HepG2 (cell line): ENCODE data around the gene PCNX4. TPM values are rescaled to one million over a fixed set of nuclear protein-coding genes. Genes with fewer than 3 reads are reported as not detected.

Experiments used
- ATAC-seq: fragments of 200-7000 bp; cut with Tn5 transposase; 3 replicates; pipeline ENCODE4 v1.9.1; 2020; ENCODE audit warnings: mild to moderate bottlenecking, moderate library complexity
- BruUV-seq: library from RNA; stranded (reverse); fragments of 400-500 nt; replicated peaks from 2 replicates; lab custom pipeline; 2021; lab: Mats Ljungman, UMichigan
- CTCF ChIA-PET: fragments of 300-600 bp; formaldehyde crosslinking; extraction: SDS; loops from one replicate; lab custom pipeline; 2021; ENCODE audit warnings: low total read pairs, inconsistent platforms, low intra/inter-chr PET ratio; lab: Yijun Ruan, JAX
- POLR2A ChIA-PET: fragments of 350-600 bp; sonication (Branson Sonifier 250); formaldehyde crosslinking; loops from one replicate; lab custom pipeline; 2020; ENCODE audit warnings: antibody characterized with exemption, inconsistent platforms; lab: Yijun Ruan, JAX
- DNase-seq: peaks from one replicate; pipeline ENCODE4 v3.0.0-alpha.2; 2015; ENCODE audit warnings: low spot score
- FAIRE-seq: peaks from 3 replicates; lab custom pipeline; 2011; peaks lifted over from hg19 to GRCh38; lab: Jason Lieb, UNC
- H2AFZ ChIP-seq: one replicate; pipeline ENCODE4 v1.6.1; 2011; ENCODE audit warnings: low read length, inconsistent platforms
- H3K27ac ChIP-seq: fragments of 300-600 bp; 3 replicates; pipeline ENCODE4 v1.8.0; 2011; ENCODE audit warnings: mixed run types, mild to moderate bottlenecking, mixed read lengths, low read length, inconsistent platforms; ENCODE audit not compliant: insufficient read depth; ENCODE audit errors: extremely low read length
- H3K27me3 ChIP-seq, 2 experiments: fragments of 200-600 bp in 1 of 2; 2 replicates in 1 of 2; 3 replicates in 1 of 2; pipeline versions ENCODE4 v1.6.0 to v1.8.0; 2011; ENCODE audit warnings: low read length in 2 of 2, mild to moderate bottlenecking in 2 of 2, moderate library complexity in 2 of 2, inconsistent platforms in 1 of 2; ENCODE audit not compliant: insufficient read depth in 2 of 2, control insufficient read depth in 1 of 2
- H3K36me3 ChIP-seq, 2 experiments: fragments of 200-600 bp in 1 of 2; replicated peaks in 1 of 2; 2 replicates in 1 of 2; 3 replicates in 1 of 2; pipeline versions ENCODE4 v1.5.1 to v1.8.0; 2011; ENCODE audit warnings: low read length in 2 of 2, inconsistent platforms in 1 of 2; ENCODE audit not compliant: insufficient read depth in 2 of 2, control insufficient read depth in 1 of 2
- H3K4me1 ChIP-seq: 2 replicates; pipeline ENCODE4 v1.5.1; 2012; ENCODE audit warnings: low read length, inconsistent platforms; ENCODE audit not compliant: insufficient read depth
- H3K4me2 ChIP-seq: 2 replicates; pipeline ENCODE4 v1.6.0; 2011; ENCODE audit warnings: low read depth, low read length, inconsistent platforms
- H3K4me3 ChIP-seq, 3 experiments: fragments of 200-600 bp in 1 of 3; sonication (generic), shearing (Covaris generic) in 1 of 3; replicated peaks in 1 of 3; 2 replicates each; pipeline ENCODE4 v1.5.1; 2011 to 2016; ENCODE audit warnings: low read length in 3 of 3, inconsistent platforms in 2 of 3, low read depth in 2 of 3, mild to moderate bottlenecking in 2 of 3, control low read depth in 1 of 3, mixed read lengths in 1 of 3; ENCODE audit not compliant: insufficient read depth in 1 of 3
- H3K79me2 ChIP-seq: one replicate; pipeline ENCODE4 v1.6.1; 2011; ENCODE audit warnings: low read length, inconsistent platforms; ENCODE audit not compliant: insufficient read depth
- H3K9ac ChIP-seq: 2 replicates; pipeline ENCODE4 v1.6.0; 2011; ENCODE audit warnings: mild to moderate bottlenecking, low read depth, low read length, inconsistent platforms; ENCODE audit not compliant: insufficient read depth
- H3K9me3 ChIP-seq: 2 replicates; pipeline ENCODE4 v1.5.1; 2012; ENCODE audit warnings: mild to moderate bottlenecking, low read length
- H4K20me1 ChIP-seq: 2 replicates; pipeline ENCODE4 v1.6.0; 2011; ENCODE audit warnings: inconsistent platforms, mild to moderate bottlenecking, low read length, moderate library complexity; ENCODE audit not compliant: insufficient read depth
- GTF3A ChIP-seq: sonication (generic); formaldehyde crosslinking; conservative IDR thresholded peaks from 2 replicates; pipeline ENCODE4 v1.4.0; 2020; ENCODE audit warnings: mild to moderate bottlenecking, missing genetic modification reagents
- HNRNPH1 ChIP-seq: fragments of 200-400 bp; formaldehyde crosslinking; optimal IDR thresholded peaks from 2 replicates; pipeline ENCODE3; 2017; ENCODE audit warnings: mild to moderate bottlenecking, low read depth, low read length
- ISL2 ChIP-seq: sonication (generic); formaldehyde crosslinking; IDR thresholded peaks from 2 replicates; pipeline ENCODE4 v1.5.0; 2020; ENCODE audit warnings: missing genetic modification reagents
- KMT2A ChIP-seq: sonication (generic); formaldehyde crosslinking; IDR thresholded peaks from 2 replicates; pipeline ENCODE4 v1.4.0; 2020; ENCODE audit warnings: missing genetic modification reagents
- NCOA2 ChIP-seq: sonication (generic); formaldehyde crosslinking; IDR thresholded peaks from 2 replicates; pipeline ENCODE4 v1.8.0; 2022; ENCODE audit warnings: inconsistent platforms
- NFKBIZ ChIP-seq: IDR thresholded peaks from 2 replicates; pipeline ENCODE4 v1.6.1; 2018; ENCODE audit warnings: missing genetic modification reagents, missing compliant biosample characterization
- NKX3-1 ChIP-seq: sonication (generic); formaldehyde crosslinking; IDR thresholded peaks from 2 replicates; pipeline ENCODE4 v1.5.0; 2020; ENCODE audit warnings: missing genetic modification reagents
- ZFP82 ChIP-seq: sonication (generic); formaldehyde crosslinking; IDR thresholded peaks from 2 replicates; pipeline ENCODE4 v1.5.1; 2020; ENCODE audit warnings: mild to moderate bottlenecking, missing genetic modification reagents, borderline replicate concordance
- ZNF329 ChIP-seq: sonication (generic); formaldehyde crosslinking; IDR thresholded peaks from 2 replicates; pipeline ENCODE4 v1.9.0; 2021; ENCODE audit warnings: low read depth, mild to moderate bottlenecking, missing genetic modification reagents
- ZNF451 ChIP-seq: sonication (generic); formaldehyde crosslinking; IDR thresholded peaks from 2 replicates; pipeline ENCODE4 v1.5.0; 2020; ENCODE audit warnings: mild to moderate bottlenecking, missing genetic modification reagents
- ZNF550 ChIP-seq: sonication (generic); formaldehyde crosslinking; IDR thresholded peaks from 2 replicates; pipeline ENCODE4 v1.4.0; 2020; ENCODE audit warnings: mild to moderate bottlenecking, missing genetic modification reagents, borderline replicate concordance
- ZNF678 ChIP-seq: sonication (generic); formaldehyde crosslinking; IDR thresholded peaks from 2 replicates; pipeline ENCODE4 v1.4.0; 2020; ENCODE audit warnings: mild to moderate bottlenecking, missing genetic modification reagents
- WGBS: methylation state at CpG from one replicate; pipeline ENCODE4 v1.1.6; 2017; ENCODE audit warnings: low lambda C conversion rate; 5-methylcytosine and 5-hydroxymethylcytosine counted together
- in situ Hi-C: cut with HindIII; loops from 2 replicates; pipeline ENCODE4 v1.10.0; 2017; ENCODE audit warnings: low pct_unique_long_range_greater_than_20kb; ENCODE audit not compliant: extremely low pct_ligation_motif_present
- intact Hi-C: fragments of 100-400 bp; cut with micrococcal nuclease; formaldehyde crosslinking; loops from one replicate; pipeline ENCODE4 v1.10.0; 2022; ENCODE audit not compliant: unreplicated experiment
- polyA plus RNA-seq, 8 experiments: library from polyadenylated mRNA; depleted of rRNA in 3 of 8; stranded (reverse) in 7 of 8; unstranded in 1 of 8; fragments of >200 nt; fragmentation: Illumina TruSeq in 4 of 8; extraction: Trizol in 4 of 8; gene quantifications; 2 replicates each; pipeline versions ENCODE4 v1.2.1 to v1.2.3, GENCODE V29; 2011 to 2016; ENCODE audit warnings: low read depth in 4 of 8, missing spikeins in 1 of 8, mixed read lengths in 1 of 8; ENCODE audit not compliant: insufficient read depth in 1 of 8
- total RNA-seq, 5 experiments: library from RNA; depleted of rRNA; stranded (reverse); fragments of >200 nt; fragmentation: Illumina TruSeq; extraction: Trizol; gene quantifications; 2 replicates each; pipeline ENCODE4 v1.2.3, GENCODE V29; 2016; ENCODE audit warnings: low read depth in 1 of 5
- TF ChIP-seq, protein P1 (sequence below): sonication (generic); formaldehyde crosslinking; IDR thresholded peaks from 2 replicates; pipeline ENCODE4 v1.4.0; 2020; ENCODE audit warnings: missing genetic modification reagents
- TF ChIP-seq, protein P2 (sequence below): sonication (generic); formaldehyde crosslinking; IDR thresholded peaks from 2 replicates; pipeline ENCODE4 v1.8.1; 2023; ENCODE audit warnings: mild to moderate bottlenecking, missing genetic modification reagents
- TF ChIP-seq, protein P3 (sequence below): IDR thresholded peaks from 2 replicates; pipeline ENCODE4 v1.6.1; 2016; ENCODE audit warnings: low read depth
- TF ChIP-seq, protein P4 (sequence below): sonication (generic); formaldehyde crosslinking; IDR thresholded peaks from 2 replicates; pipeline ENCODE4 v1.5.0; 2020; ENCODE audit warnings: missing genetic modification reagents, mild to moderate bottlenecking, borderline replicate concordance

The PCNX4 gene
- total and polyA plus RNA-seq, 2 of the 13 experiments (the other 11 are each of a cell fraction or from before 2014, with no cell fraction given), result 28.6 to 43.0 TPM

DNA sequence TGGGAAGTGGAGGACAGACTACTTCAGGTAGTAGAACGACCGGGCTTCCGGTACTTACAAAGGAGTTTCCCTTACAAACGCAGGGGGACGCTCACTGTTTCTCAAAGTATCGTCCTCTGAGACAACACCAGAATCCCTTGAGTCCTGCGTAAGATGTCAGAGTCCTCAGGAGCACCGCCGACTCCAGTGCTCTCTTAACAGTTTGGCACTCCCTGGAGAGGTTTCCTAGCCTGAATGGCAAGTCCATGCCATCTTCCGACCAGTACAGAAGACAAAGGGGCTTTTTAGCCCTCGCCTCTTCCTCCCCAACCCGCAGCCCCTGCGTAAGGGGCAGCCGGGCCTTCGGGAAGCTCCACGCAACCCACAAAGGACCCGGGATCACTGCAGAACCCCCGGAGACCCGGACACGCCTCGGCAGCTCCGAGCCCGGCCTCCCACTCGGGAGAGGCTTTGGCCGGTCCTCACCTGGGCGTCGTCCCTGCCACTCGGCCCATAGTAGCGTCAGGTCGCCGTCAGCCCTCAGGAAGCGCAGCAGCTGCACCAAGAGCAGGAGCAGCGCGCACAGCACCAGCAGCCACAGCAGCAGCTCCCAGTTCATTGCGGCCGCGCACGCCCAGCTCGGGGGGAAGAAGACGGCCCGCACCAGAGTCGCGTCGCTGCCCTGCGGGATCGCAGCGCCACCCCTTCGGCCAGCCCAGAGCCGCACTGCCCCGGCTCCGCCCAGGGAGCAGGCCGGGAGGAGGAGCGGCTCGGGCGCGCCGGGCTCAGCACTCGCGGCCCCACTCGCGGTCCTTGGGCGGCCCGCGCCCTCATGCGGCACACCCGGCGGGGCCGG lies 73.2 kb downstream of the PCNX4 start, which contains the start of gene DHRS7:
Gene DHRS7, minus strand, starts transcription at position 687 of the 835 bp plus-strand sequence. Its CDS starts 89 bp downstream, at position 598.
- 2% methylated on average over 11 of the region's 68 CpGs for WGBS
- Histone ChIP-seq H3K4me2 (peak within 1 kb of the TSS; percentile 92), H3K9ac (peak within 1 kb of the TSS; percentile 81), H3K27me3 (peaks cover 0 to 4% of the 10 kb centered on the region in 2 experiments; a peak in 1 of 5 replicates), H3K9me3 (no peaks in the 10 kb centered on the region), H2AFZ (peak within 1 kb of the TSS; percentile 87), H3K4me1 (peaks cover 24% of the 10 kb centered on the region), H3K36me3 (no peaks in the 10 kb centered on the region), H3K79me2 (no peaks in the 10 kb centered on the region), H4K20me1 (no peaks in the 10 kb centered on the region), H3K27ac (peak within 1 kb of the TSS; percentile 70), H3K4me3 (peak within 1 kb of the TSS; percentile 79 to 93 (median 88))
- peak; percentile 21 for FAIRE-seq
- BruUV-seq, result no TSS peak
- CTCF ChIA-PET, result interaction anchor here (1.6 kb wide), 1 partner anchor 100 kb away, joined by 7 read pairs; no protein-coding TSS in a partner anchor
- DNase-seq, result peak; percentile 62
- in situ Hi-C loops (no loop called here), intact Hi-C loops (loop anchor here (1.0 to 5.0 kb wide), 3 partner anchors 74 to 203 kb away; partner anchors contain the start of gene PCNX4)
- POLR2A ChIA-PET, result interaction anchor here (1.6 to 2.0 kb wide), 3 partner anchors 73 to 200 kb away, joined by 4 to 11 read pairs (median 9); partner anchors contain the start of genes PCNX4 and PPM1A
- peak; percentile 99 for ATAC-seq
- TF ChIP-seq HNRNPH1 (no peak), ZNF550 (no peak), NFKBIZ (CRISPR knock-in tag) (no peak), ZNF329 (CRISPR knock-in tag) (peak; percentile 51; the same call in 1 of the 2 replicates), KMT2A (peak; percentile 83), NKX3-1 (CRISPR knock-in tag) (no peak), ISL2 (CRISPR knock-in tag) (peak; percentile 39), ZNF678 (CRISPR knock-in tag) (no peak), ZFP82 (no peak), GTF3A (no peak), ZNF451 (CRISPR knock-in tag) (peak; percentile 83), NCOA2 (CRISPR knock-in tag) (peak; percentile 19; the same call in 1 of the 2 replicates)
- TF ChIP-seq, protein P1, sequence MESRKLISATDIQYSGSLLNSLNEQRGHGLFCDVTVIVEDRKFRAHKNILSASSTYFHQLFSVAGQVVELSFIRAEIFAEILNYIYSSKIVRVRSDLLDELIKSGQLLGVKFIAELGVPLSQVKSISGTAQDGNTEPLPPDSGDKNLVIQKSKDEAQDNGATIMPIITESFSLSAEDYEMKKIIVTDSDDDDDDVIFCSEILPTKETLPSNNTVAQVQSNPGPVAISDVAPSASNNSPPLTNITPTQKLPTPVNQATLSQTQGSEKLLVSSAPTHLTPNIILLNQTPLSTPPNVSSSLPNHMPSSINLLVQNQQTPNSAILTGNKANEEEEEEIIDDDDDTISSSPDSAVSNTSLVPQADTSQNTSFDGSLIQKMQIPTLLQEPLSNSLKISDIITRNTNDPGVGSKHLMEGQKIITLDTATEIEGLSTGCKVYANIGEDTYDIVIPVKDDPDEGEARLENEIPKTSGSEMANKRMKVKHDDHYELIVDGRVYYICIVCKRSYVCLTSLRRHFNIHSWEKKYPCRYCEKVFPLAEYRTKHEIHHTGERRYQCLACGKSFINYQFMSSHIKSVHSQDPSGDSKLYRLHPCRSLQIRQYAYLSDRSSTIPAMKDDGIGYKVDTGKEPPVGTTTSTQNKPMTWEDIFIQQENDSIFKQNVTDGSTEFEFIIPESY (CRISPR knock-in tag), result no peak
- TF ChIP-seq, protein P2, sequence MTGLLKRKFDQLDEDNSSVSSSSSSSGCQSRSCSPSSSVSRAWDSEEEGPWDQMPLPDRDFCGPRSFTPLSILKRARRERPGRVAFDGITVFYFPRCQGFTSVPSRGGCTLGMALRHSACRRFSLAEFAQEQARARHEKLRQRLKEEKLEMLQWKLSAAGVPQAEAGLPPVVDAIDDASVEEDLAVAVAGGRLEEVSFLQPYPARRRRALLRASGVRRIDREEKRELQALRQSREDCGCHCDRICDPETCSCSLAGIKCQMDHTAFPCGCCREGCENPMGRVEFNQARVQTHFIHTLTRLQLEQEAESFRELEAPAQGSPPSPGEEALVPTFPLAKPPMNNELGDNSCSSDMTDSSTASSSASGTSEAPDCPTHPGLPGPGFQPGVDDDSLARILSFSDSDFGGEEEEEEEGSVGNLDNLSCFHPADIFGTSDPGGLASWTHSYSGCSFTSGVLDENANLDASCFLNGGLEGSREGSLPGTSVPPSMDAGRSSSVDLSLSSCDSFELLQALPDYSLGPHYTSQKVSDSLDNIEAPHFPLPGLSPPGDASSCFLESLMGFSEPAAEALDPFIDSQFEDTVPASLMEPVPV (CRISPR knock-in tag), result no peak; the same call in 1 of the 2 replicates
- TF ChIP-seq, protein P3, sequence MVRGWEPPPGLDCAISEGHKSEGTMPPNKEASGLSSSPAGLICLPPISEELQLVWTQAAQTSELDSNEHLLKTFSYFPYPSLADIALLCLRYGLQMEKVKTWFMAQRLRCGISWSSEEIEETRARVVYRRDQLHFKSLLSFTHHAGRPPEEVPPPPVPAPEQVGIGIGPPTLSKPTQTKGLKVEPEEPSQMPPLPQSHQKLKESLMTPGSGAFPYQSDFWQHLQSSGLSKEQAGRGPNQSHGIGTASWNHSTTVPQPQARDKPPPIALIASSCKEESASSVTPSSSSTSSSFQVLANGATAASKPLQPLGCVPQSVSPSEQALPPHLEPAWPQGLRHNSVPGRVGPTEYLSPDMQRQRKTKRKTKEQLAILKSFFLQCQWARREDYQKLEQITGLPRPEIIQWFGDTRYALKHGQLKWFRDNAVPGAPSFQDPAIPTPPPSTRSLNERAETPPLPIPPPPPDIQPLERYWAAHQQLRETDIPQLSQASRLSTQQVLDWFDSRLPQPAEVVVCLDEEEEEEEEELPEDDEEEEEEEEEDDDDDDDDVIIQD (CRISPR knock-in tag), result 0 out of 2 replicates have a peak, but pooled peaks have one; percentile 23
- TF ChIP-seq, protein P4, sequence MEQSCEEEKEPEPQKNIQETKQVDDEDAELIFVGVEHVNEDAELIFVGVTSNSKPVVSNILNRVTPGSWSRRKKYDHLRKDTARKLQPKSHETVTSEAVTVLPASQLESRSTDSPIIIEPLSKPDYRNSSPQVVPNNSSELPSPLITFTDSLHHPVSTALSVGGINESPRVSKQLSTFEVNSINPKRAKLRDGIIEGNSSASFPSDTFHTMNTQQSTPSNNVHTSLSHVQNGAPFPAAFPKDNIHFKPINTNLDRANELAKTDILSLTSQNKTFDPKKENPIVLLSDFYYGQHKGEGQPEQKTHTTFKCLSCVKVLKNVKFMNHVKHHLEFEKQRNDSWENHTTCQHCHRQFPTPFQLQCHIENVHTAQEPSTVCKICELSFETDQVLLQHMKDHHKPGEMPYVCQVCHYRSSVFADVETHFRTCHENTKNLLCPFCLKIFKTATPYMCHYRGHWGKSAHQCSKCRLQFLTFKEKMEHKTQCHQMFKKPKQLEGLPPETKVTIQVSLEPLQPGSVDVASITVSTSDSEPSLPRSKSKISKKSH (CRISPR knock-in tag), result peak; percentile 68; the same call in 1 of the 2 replicates
